HCT116 (cell line): ENCODE data around the gene PRKCA. TPM values are rescaled to one million over a fixed set of nuclear protein-coding genes. Genes with fewer than 3 reads are reported as not detected.

Experiments
- ATAC-seq: fragments of 200-7000 bp; cut with Tn5 transposase; 2 replicates; pipeline ENCODE4 v1.9.1; 2020; ENCODE audit warnings: mild to moderate bottlenecking, moderate library complexity
- BruUV-seq: library from RNA; stranded (reverse); fragments of 400-500 nt; replicated peaks from 2 replicates; lab custom pipeline; 2021; lab: Mats Ljungman, UMichigan
- CTCF ChIA-PET: fragments of 300-600 bp; sonication (Branson Sonifier 250); formaldehyde crosslinking; loops from one replicate; lab custom pipeline; 2021; ENCODE audit warnings: antibody characterized with exemption; lab: Charles Lee
- POLR2A ChIA-PET: fragments of 300-600, 350-600 bp; sonication (Branson Sonifier 250); formaldehyde crosslinking; loops from one replicate; lab custom pipeline; 2021; ENCODE audit warnings: antibody characterized with exemption; lab: Charles Lee
- RAD21 ChIA-PET, 2 experiments: fragments of 300-600 bp; sonication (Branson Sonifier 250); formaldehyde crosslinking; loops; one replicate each; lab custom pipeline; 2023; ENCODE audit warnings: low total read pairs in 2 of 2; ENCODE audit not compliant: uncharacterized antibody in 2 of 2, unreplicated experiment in 2 of 2, low non-redundant PET in 1 of 2; lab: Charles Lee
- DNase-seq: peaks from one replicate; pipeline ENCODE4 v3.0.0-alpha.2; 2010; ENCODE audit warnings: low read depth, low spot score
- H2AFZ ChIP-seq: fragments of 200-600 bp; shearing (Covaris generic), sonication (generic); 2 replicates; pipeline ENCODE4 v1.6.1; 2017; ENCODE audit warnings: low read depth, mixed run types, mixed read lengths, antibody characterized with exemption, low read length; ENCODE audit not compliant: poor library complexity, severe bottlenecking
- H3K27ac ChIP-seq: 2 replicates; pipeline ENCODE4 v1.5.1; 2012; ENCODE audit warnings: low read depth, low read length
- H3K27me3 ChIP-seq: fragments of 200-600 bp; sonication (generic); 2 replicates; pipeline ENCODE4 v1.6.1; 2016; ENCODE audit warnings: mixed run types, low read length, mixed read lengths; ENCODE audit not compliant: insufficient read depth
- H3K36me3 ChIP-seq, 2 experiments: fragments of 200-500 bp in 1 of 2; fragments of 200-600 bp in 1 of 2; sonication (Bioruptor generic) in 1 of 2; sonication (generic) in 1 of 2; 2 replicates each; pipeline versions ENCODE4 v1.5.1 to v1.6.1; 2014 to 2016; ENCODE audit warnings: low read length in 2 of 2, inconsistent platforms in 1 of 2, mixed read lengths in 1 of 2, mixed run types in 1 of 2; ENCODE audit not compliant: insufficient read depth in 2 of 2, control insufficient read depth in 1 of 2
- H3K4me1 ChIP-seq, 2 experiments: fragments of 200-600 bp in 1 of 2; sonication (generic) in 1 of 2; 2 replicates each; pipeline versions ENCODE4 v1.5.1 to v1.6.1; 2012 to 2017; ENCODE audit warnings: low read length in 2 of 2, inconsistent platforms in 1 of 2, mild to moderate bottlenecking in 1 of 2, mixed read lengths in 1 of 2, mixed run types in 1 of 2, moderate library complexity in 1 of 2; ENCODE audit not compliant: insufficient read depth in 2 of 2, control insufficient read depth in 1 of 2
- H3K4me2 ChIP-seq: fragments of 200-600 bp; sonication (generic); 2 replicates; pipeline ENCODE4 v1.6.1; 2017; ENCODE audit warnings: mixed run types, low read length, mixed read lengths
- H3K4me3 ChIP-seq, 2 experiments: fragments of 200-600 bp in 1 of 2; sonication (generic) in 1 of 2; replicated peaks in 1 of 2; 2 replicates each; pipeline ENCODE4 v1.5.1; 2011 to 2016; ENCODE audit warnings: low read length in 2 of 2, control low read depth in 1 of 2, low read depth in 1 of 2, mild to moderate bottlenecking in 1 of 2, mixed read lengths in 1 of 2, mixed run types in 1 of 2
- H3K79me2 ChIP-seq: fragments of 200-600 bp; sonication (generic); 2 replicates; pipeline ENCODE4 v1.6.1; 2017; ENCODE audit warnings: mild to moderate bottlenecking, mixed run types, low read length, moderate library complexity, mixed read lengths; ENCODE audit not compliant: insufficient read depth
- H3K9ac ChIP-seq: fragments of 200-600 bp; sonication (generic); 2 replicates; pipeline ENCODE4 v1.6.1; 2016; ENCODE audit warnings: low read length, mixed read lengths
- H3K9me2 ChIP-seq: fragments of 200-600 bp; sonication (generic), shearing (Covaris generic); 2 replicates; pipeline ENCODE4 v1.6.1; 2017; ENCODE audit warnings: mixed run types, mild to moderate bottlenecking, moderate library complexity; ENCODE audit not compliant: insufficient read depth
- H3K9me3 ChIP-seq, 2 experiments: fragments of 200-500 bp in 1 of 2; fragments of 200-600 bp in 1 of 2; sonication (Bioruptor generic) in 1 of 2; sonication (generic) in 1 of 2; 2 replicates each; pipeline ENCODE4 v1.6.1; 2014 to 2017; ENCODE audit warnings: low read length in 2 of 2, mixed read lengths in 2 of 2, inconsistent platforms in 1 of 2, low read depth in 1 of 2, mild to moderate bottlenecking in 1 of 2, mixed run types in 1 of 2, moderate library complexity in 1 of 2; ENCODE audit not compliant: control insufficient read depth in 1 of 2, insufficient read depth in 1 of 2
- H4K20me1 ChIP-seq: fragments of 200-600 bp; sonication (generic), shearing (Covaris generic); 2 replicates; pipeline ENCODE4 v1.6.1; 2017; ENCODE audit warnings: mixed run types, mild to moderate bottlenecking, moderate library complexity; ENCODE audit not compliant: insufficient read depth
- CEBPB ChIP-seq: IDR thresholded peaks from 2 replicates; pipeline ENCODE4 v1.6.1; 2012; ENCODE audit warnings: low read depth
- REST ChIP-seq: IDR thresholded peaks from 2 replicates; pipeline ENCODE4 v1.6.1; 2012; ENCODE audit warnings: low read depth
- SP1 ChIP-seq: IDR thresholded peaks from 2 replicates; pipeline ENCODE4 v1.6.1; 2012; ENCODE audit warnings: low read depth
- YY1 ChIP-seq: IDR thresholded peaks from 2 replicates; pipeline ENCODE4 v1.6.1; 2011; ENCODE audit warnings: low read length, low read depth, moderate library complexity, mild to moderate bottlenecking; ENCODE audit not compliant: insufficient replicate concordance; ENCODE audit errors: extremely low read depth
- intact Hi-C: fragments of 100-400 bp; cut with micrococcal nuclease; formaldehyde crosslinking; loops from 2 replicates; pipeline ENCODE4 v1.10.0; 2022
- total RNA-seq: library from RNA; stranded (reverse); gene quantifications from one replicate; pipeline ENCODE4 v1.2.1, GENCODE V29; 2021; ENCODE audit not compliant: unreplicated experiment

PRKCA gene
- total RNA-seq, 1 experiment from 2014 or later = 18.8 TPM

DNA sequence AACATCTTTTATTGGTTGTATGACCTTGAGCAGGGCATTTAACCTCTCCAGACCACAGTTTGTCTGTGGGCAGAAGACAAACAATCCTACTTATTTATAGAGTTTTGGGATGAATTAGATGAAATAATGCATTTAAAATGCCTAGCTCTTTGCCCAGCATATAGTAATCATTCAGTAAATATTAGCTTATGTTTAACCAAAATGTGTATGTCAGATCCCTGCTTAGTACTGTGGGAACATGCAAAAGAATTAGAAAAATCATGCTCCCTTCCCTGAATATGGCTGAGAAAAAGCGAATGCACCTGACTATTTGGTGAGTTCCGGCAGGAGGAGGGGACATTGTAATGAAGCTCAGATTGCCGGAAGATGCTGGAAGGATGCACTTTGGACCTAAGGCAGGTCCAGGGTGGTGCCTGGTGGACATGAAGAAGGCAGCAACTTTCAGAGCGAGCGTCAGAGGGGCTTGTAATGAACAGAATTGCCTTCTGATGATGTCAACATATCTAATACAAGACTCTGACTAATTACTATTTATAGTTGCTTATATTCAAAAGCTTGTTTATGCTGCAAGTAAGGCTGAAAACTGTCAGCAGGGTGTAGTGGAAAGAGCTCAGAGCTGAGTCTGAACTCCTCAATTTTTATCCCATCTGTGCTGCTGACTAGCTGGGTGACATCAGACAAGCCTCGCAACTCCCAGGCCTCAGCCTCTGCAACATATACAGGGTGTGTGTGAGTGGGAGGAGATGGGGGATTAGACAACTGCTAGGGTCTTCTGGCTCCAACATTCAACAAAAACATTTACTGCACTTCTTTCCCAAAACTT, 221.2 kb downstream of the PRKCA start:
- Histone ChIP-seq H3K4me3 (no peak overlapping the region), H3K27ac (no peak overlapping the region), H3K27me3 (no peaks in the 10 kb centered on the region), H3K36me3 (no peaks in the 10 kb centered on the region), H3K9me3 (no peaks in the 10 kb centered on the region)
- ChIA-PET RAD21 (no interaction called here), POLR2A (no interaction called here)
- no peak for DNase-seq
- no peak for TF ChIP-seq REST
- TF ChIP-seq YY1 = no peak
- no peak for TF ChIP-seq CEBPB
- 0 out of 2 replicates have a peak, but pooled peaks have one; percentile 1 for TF ChIP-seq SP1
- TF ChIP-seq, all 23 proteins: peak for 1
- CTCF ChIA-PET = no interaction called here
- H3K9me2 ChIP-seq = no peaks in the 10 kb centered on the region
- no peak overlapping the region for H3K9ac ChIP-seq
- H3K4me2 ChIP-seq = peak overlapping the region; percentile 34; the same call in 1 of the 2 replicates
- H3K4me1 ChIP-seq = peaks cover 7 to 16% of the 10 kb centered on the region in 2 experiments
- H4K20me1 ChIP-seq = no peaks in the 10 kb centered on the region
- H3K79me2 ChIP-seq = no peaks in the 10 kb centered on the region
- ATAC-seq = no peak
- no peak overlapping the region for H2AFZ ChIP-seq
- no TSS peak for BruUV-seq
- intact Hi-C loops = no loop called here
